ENCODE data around the gene C10orf62.

C10orf62 gene

GRCh38 chr10:97589479-97589878 lies at the start of gene C10orf62:
TSS of gene C10orf62 (plus strand) at chr10:97589721. CDS start at chr10:97589898, 177 bp downstream.
- Histone ChIP-seq H3K27ac (ENCODE audit: low read length) (no peak within 1 kb of the TSS), H3K4me3 (ENCODE audit: low read length) (no peak within 1 kb of the TSS), H3K27me3 (ENCODE audit: control insufficient read depth, insufficient read depth, low read length) (no peaks in the 10 kb centered on the region), H3K36me3 (ENCODE audit: control insufficient read depth, insufficient read depth, low read length) (no peaks in the 10 kb centered on the region), H3K9me3 (ENCODE audit: control insufficient read depth, insufficient read depth, low read length) (no peaks in the 10 kb centered on the region), H3K4me1 (ENCODE audit: control insufficient read depth, insufficient read depth, low read length) (peaks cover 1% of the 10 kb centered on the region; the same call in 1 of the 2 replicates)
- WGBS (ENCODE audit: insufficient coverage, insufficient read length): no CpG with 5 or more reads among the region's 3 CpGs
- DNase-seq (ENCODE audit: low read depth, low spot score): no peak

- Histone ChIP-seq H3K27me3 (ENCODE audit: control insufficient read depth, insufficient read depth, low read length) (no peaks in the 10 kb centered on the region), H3K4me1 (ENCODE audit: control insufficient read depth, insufficient read depth, low read length) (peaks cover 6% of the 10 kb centered on the region; the same call in 1 of the 2 replicates), H3K4me3 (ENCODE audit: low read length) (no peak overlapping the region), H3K9me3 (ENCODE audit: control insufficient read depth, insufficient read depth, low read length) (no peaks in the 10 kb centered on the region), H3K36me3 (ENCODE audit: control insufficient read depth, insufficient read depth, low read length) (no peaks in the 10 kb centered on the region), H3K27ac (ENCODE audit: low read length) (no peak overlapping the region)
- DNase-seq (ENCODE audit: low read depth, low spot score): no peak
- WGBS (ENCODE audit: insufficient coverage, insufficient read length): no CpG with 5 or more reads among the region's 14 CpGs
Measured at GRCh38 chr10:97540669-97541500, 48.6 kb upstream of the C10orf62 start.

- no peaks in the 10 kb centered on the region for H3K27me3 ChIP-seq (ENCODE audit: control insufficient read depth, insufficient read depth, low read length)
- no CpG with 5 or more reads among the region's 9 CpGs for WGBS (ENCODE audit: insufficient coverage, insufficient read length)
- no peak for DNase-seq (ENCODE audit: low read depth, low spot score)
- H3K4me1 ChIP-seq (ENCODE audit: control insufficient read depth, insufficient read depth, low read length): peaks cover 6% of the 10 kb centered on the region; the same call in 1 of the 2 replicates
- no peaks in the 10 kb centered on the region for H3K36me3 ChIP-seq (ENCODE audit: control insufficient read depth, insufficient read depth, low read length)
- no peaks in the 10 kb centered on the region for H3K9me3 ChIP-seq (ENCODE audit: control insufficient read depth, insufficient read depth, low read length)
- no peak overlapping the region for H3K27ac ChIP-seq (ENCODE audit: low read length)
- H3K4me3 ChIP-seq (ENCODE audit: low read length): no peak overlapping the region
Measured at GRCh38 chr10:97542169-97543024, 47.1 kb upstream of the C10orf62 start.

- no CpG with 5 or more reads among the region's 10 CpGs for WGBS (ENCODE audit: insufficient coverage, insufficient read length)
- no peaks in the 10 kb centered on the region for H3K9me3 ChIP-seq (ENCODE audit: control insufficient read depth, insufficient read depth, low read length)
- no peaks in the 10 kb centered on the region for H3K27me3 ChIP-seq (ENCODE audit: control insufficient read depth, insufficient read depth, low read length)
- no peak for DNase-seq (ENCODE audit: low read depth, low spot score)
- no peak overlapping the region for H3K4me3 ChIP-seq (ENCODE audit: low read length)
- H3K36me3 ChIP-seq (ENCODE audit: control insufficient read depth, insufficient read depth, low read length): no peaks in the 10 kb centered on the region
- no peak overlapping the region for H3K27ac ChIP-seq (ENCODE audit: low read length)
- H3K4me1 ChIP-seq (ENCODE audit: control insufficient read depth, insufficient read depth, low read length): peaks cover 6% of the 10 kb centered on the region; the same call in 1 of the 2 replicates
Measured at GRCh38 chr10:97543025-97543546, 46.4 kb upstream of the C10orf62 start.

GRCh38 chr10:97546456-97547270 lies 42.9 kb upstream of the C10orf62 start:
- DNase-seq (ENCODE audit: low read depth, low spot score): no peak
- Histone ChIP-seq H3K4me1 (ENCODE audit: control insufficient read depth, insufficient read depth, low read length) (peaks cover 13% of the 10 kb centered on the region), H3K36me3 (ENCODE audit: control insufficient read depth, insufficient read depth, low read length) (no peaks in the 10 kb centered on the region), H3K9me3 (ENCODE audit: control insufficient read depth, insufficient read depth, low read length) (no peaks in the 10 kb centered on the region), H3K4me3 (ENCODE audit: low read length) (no peak overlapping the region), H3K27me3 (ENCODE audit: control insufficient read depth, insufficient read depth, low read length) (no peaks in the 10 kb centered on the region), H3K27ac (ENCODE audit: low read length) (no peak overlapping the region)
- WGBS (ENCODE audit: insufficient coverage, insufficient read length): no CpG with 5 or more reads among the region's 18 CpGs

GRCh38 chr10:97547271-97547600 lies 42.3 kb upstream of the C10orf62 start:
- Histone ChIP-seq H3K36me3 (ENCODE audit: control insufficient read depth, insufficient read depth, low read length) (no peaks in the 10 kb centered on the region), H3K4me1 (ENCODE audit: control insufficient read depth, insufficient read depth, low read length) (peaks cover 11% of the 10 kb centered on the region), H3K27ac (ENCODE audit: low read length) (no peak overlapping the region), H3K27me3 (ENCODE audit: control insufficient read depth, insufficient read depth, low read length) (no peaks in the 10 kb centered on the region), H3K4me3 (ENCODE audit: low read length) (no peak overlapping the region), H3K9me3 (ENCODE audit: control insufficient read depth, insufficient read depth, low read length) (no peaks in the 10 kb centered on the region)
- WGBS (ENCODE audit: insufficient coverage, insufficient read length): no CpG with 5 or more reads among the region's 4 CpGs
- DNase-seq (ENCODE audit: low read depth, low spot score): no peak

- DNase-seq (ENCODE audit: low read depth, low spot score): no peak
- Histone ChIP-seq H3K4me3 (ENCODE audit: low read length) (no peak overlapping the region), H3K36me3 (ENCODE audit: control insufficient read depth, insufficient read depth, low read length) (no peaks in the 10 kb centered on the region), H3K27me3 (ENCODE audit: control insufficient read depth, insufficient read depth, low read length) (no peaks in the 10 kb centered on the region), H3K4me1 (ENCODE audit: control insufficient read depth, insufficient read depth, low read length) (peaks cover 8% of the 10 kb centered on the region), H3K9me3 (ENCODE audit: control insufficient read depth, insufficient read depth, low read length) (no peaks in the 10 kb centered on the region), H3K27ac (ENCODE audit: low read length) (no peak overlapping the region)
- no CpG with 5 or more reads among the region's 4 CpGs for WGBS (ENCODE audit: insufficient coverage, insufficient read length)
Measured at GRCh38 chr10:97547962-97548361, 41.6 kb upstream of the C10orf62 start.

- Histone ChIP-seq H3K4me3 (ENCODE audit: low read length) (no peak overlapping the region), H3K27ac (ENCODE audit: low read length) (no peak overlapping the region), H3K36me3 (ENCODE audit: control insufficient read depth, insufficient read depth, low read length) (no peaks in the 10 kb centered on the region), H3K4me1 (ENCODE audit: control insufficient read depth, insufficient read depth, low read length) (peaks cover 8% of the 10 kb centered on the region), H3K9me3 (ENCODE audit: control insufficient read depth, insufficient read depth, low read length) (no peaks in the 10 kb centered on the region), H3K27me3 (ENCODE audit: control insufficient read depth, insufficient read depth, low read length) (no peaks in the 10 kb centered on the region)
- no peak for DNase-seq (ENCODE audit: low read depth, low spot score)
- no CpG with 5 or more reads among the region's 13 CpGs for WGBS (ENCODE audit: insufficient coverage, insufficient read length)
Measured at GRCh38 chr10:97548828-97549455, 40.6 kb upstream of the C10orf62 start.

- Histone ChIP-seq H3K27me3 (ENCODE audit: control insufficient read depth, insufficient read depth, low read length) (no peaks in the 10 kb centered on the region), H3K36me3 (ENCODE audit: control insufficient read depth, insufficient read depth, low read length) (no peaks in the 10 kb centered on the region), H3K4me1 (ENCODE audit: control insufficient read depth, insufficient read depth, low read length) (peaks cover 8% of the 10 kb centered on the region), H3K9me3 (ENCODE audit: control insufficient read depth, insufficient read depth, low read length) (no peaks in the 10 kb centered on the region), H3K27ac (ENCODE audit: low read length) (no peak overlapping the region), H3K4me3 (ENCODE audit: low read length) (no peak overlapping the region)
- no CpG with 5 or more reads among the region's 13 CpGs for WGBS (ENCODE audit: insufficient coverage, insufficient read length)
- DNase-seq (ENCODE audit: low read depth, low spot score): no peak
Measured at GRCh38 chr10:97549587-97550322, 39.8 kb upstream of the C10orf62 start.

All from iPS DF 6.9 (cell line).